GM21423 (cell line): ENCODE data around the gene COMTD1.
"Not testable (repeated sequence)": the region's sequence is repeated elsewhere in the genome, so short reads cannot be mapped to it uniquely, and the experiment has no call there.

ENCODE experiments used
- ATAC-seq: cut with Tn5 transposase; IDR thresholded peaks from one replicate; pipeline ENCODE4 v1.9.1; 2021; ENCODE audit warnings: mild to moderate bottlenecking, moderate library complexity; ENCODE audit not compliant: unreplicated experiment

COMTD1 gene

DNA sequence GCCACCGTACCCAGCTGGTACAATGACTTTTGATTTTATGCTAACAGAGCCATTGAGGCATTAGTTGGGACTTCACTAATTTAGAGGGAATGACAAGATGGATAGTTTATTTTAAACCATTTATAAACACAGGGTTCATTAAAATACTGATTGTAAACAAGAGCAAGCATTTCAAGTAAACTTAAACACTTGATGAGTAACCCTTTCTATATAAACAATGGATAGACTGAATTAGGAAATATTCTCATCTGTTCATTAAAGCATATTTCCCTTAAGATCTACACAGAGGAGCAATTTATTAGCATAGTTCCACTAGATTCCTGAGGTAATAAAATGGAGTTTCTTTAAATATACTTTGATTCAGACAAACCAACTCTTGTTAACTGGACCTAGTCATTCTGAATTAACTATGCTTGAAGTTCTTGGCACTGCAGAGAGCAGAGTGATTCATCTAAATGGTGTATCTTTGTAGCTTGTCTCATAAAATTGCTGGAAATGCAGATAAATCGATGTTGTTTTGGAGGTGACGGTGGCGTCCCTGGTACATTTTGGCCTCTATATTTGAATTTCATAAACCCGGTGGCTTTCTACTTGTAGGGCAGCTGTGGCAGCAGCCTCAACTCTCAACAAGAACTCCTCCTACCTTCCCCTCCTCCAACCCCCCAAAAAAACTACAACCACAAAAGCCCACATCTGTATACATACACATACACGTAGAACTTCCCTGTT, 40.6 kb downstream of the COMTD1 start:
- no peak for ATAC-seq

DNA sequence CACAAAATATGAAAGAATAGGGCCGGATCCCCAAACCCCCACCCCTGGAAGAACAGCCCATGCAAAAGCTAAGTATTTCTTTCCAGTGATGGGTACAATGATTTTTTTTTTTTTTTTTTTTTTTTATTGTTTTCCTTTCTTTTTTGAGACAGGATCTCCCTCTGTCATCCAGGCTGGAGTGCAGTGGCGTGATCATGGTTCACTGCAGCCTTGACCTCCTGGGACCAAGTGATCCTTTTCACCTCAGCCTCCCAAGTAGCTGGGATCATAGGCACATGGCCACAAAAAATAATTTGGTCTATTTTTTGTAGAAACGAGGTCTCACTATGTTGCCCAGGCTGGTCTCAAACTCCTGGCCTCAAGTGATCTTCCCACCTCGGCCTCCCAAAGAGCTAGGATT, 41.1 kb downstream of the COMTD1 start:
- ATAC-seq: not testable (repeated sequence)

DNA sequence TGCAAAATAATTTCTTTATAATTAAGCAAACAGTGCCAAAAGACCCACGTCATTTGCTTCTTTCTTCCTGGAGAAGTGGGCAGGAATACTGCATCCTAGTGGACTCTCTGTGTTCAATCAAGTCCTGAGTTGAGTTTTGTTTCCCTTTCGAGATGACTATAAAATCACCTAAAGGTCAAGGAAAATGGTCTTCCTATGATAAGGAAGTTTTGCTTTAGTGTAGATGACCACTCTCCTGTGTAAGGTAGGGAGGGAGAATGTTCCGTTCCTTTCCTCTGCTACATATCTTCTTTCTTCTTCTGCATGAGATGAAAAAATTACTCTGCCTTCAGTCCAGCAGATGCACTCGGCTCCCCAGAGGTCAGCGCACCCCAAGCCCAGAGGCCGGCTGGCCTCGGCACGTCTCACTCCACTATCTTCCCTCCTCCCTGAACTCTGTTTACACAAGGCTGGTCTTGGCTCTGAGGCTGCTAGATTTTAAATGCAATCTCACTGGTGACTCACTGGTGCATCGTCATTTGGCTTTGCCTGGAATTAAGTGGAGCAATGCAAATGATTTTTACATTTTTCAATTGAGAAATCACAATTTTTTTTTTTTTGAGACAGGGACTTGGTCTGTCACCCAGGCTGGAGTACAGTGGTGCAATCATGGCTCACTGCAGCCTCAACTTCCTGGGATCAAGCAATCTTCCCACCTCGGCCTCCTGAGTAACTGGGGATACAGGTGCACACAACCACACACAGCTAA, 43.8 kb downstream of the COMTD1 start:
- no peak for ATAC-seq

DNA sequence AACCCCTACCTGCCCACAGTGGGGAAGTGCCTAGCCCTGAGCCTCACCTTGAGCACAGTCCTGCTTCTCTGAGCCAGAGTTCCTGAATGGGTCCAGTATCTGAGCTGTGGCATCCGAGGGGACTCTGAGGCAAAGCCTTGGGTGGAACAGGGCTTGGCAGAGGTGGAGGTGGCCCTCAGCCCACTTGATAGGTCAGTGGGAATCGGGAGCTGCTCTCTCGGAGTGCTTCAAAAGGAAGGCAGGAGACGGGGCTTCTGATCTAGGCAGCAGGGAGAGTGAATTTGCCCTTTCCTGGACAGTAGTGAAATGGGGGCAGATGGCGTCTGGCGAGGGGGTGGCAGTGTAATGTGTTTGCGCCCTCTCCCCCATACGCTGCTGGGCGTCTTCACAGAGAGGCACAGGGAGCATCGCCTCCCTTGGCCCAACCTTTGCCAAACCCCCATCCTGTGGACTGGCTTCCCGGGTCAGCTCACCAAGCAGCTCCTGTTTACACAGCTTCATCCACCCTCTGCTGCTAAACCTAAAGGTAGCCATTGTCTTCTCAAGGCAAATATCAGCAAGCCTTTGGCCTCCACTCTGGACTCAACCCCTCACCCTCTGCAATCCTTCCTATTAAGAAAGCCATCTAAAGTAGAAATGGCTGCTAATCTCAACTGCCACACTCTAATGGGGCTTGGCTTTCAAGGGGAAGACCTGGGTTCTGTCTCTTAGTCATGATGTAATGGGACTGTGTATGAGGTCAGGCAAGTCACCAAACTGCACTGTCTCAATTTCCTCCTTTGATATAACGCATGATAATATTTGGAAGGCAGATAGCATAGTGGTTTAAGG, 46.3 kb downstream of the COMTD1 start:
- no peak for ATAC-seq

DNA sequence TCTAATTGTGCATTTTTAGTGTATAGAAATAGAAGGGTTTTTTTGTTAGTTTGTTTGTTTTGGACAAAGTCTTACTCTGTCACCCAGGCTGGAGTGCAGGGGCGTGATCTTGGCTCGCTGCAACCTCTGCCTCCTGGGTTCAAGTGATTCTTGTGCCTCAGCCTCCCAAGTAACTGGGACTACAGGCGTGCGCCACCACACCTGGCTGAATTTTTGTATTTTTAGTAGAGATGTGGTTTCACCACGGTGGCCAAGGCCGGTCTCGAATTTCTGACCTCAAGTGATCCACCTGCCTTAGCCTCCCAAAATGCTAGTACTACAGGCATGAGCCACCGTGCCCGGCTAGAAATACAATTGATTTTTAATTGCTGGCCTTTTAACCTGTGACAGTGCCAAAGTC, 47.2 kb downstream of the COMTD1 start:
- ATAC-seq: not testable (repeated sequence)

DNA sequence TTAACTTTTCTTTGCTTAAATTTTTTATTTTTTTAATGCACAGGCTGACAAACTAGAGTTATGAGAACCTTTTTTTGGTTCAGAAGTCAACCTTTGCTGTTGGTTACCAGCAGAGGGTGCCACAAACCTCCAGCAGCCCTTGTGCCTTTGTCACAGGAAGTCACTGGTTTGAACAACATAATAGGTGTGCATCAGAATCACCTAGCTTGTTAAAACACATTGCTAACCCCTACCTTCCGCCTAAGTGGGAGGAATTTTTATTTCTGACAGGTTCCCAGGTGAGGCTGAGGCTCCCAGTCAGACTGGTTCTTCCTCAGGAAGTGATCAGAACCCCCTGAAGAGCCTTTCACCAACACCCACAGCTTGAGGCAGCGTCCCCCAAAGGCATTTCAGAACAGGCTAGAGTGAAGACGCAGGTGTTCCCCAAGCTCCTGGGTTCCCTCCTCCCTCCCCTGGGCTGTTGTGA, 47.8 kb downstream of the COMTD1 start:
- ATAC-seq: no peak

DNA sequence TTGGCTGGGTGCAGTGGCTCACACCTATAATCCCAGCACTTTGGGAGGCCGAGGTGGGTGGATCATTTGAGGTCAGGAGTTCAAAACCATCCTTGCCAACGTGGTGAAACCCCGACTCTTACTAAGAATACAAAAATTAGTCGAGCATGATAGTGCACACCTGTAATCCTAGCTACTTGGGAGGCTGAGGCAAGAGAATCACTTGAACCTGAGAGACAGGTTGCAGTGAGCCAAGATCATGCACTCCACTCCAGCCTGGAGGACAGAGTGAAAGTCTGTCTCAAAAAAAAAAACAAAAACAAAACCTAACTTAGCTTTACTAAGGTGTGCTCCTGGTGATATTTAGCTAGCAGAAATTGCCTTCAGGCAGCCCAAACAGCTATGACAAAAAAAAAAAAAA, 49.4 kb downstream of the COMTD1 start:
- no peak for ATAC-seq
